Measurements from ENCODE around the gene YPEL1. TPM values are rescaled to one million over a fixed set of nuclear protein-coding genes. Genes with fewer than 3 reads are reported as not detected.

The YPEL1 gene
- total and polyA plus RNA-seq, 10 of the 15 experiments (the other 5 are each of a cell fraction or from before 2014, with no cell fraction given): 0.13 to 5.0 (median 1.6) TPM

DNA sequence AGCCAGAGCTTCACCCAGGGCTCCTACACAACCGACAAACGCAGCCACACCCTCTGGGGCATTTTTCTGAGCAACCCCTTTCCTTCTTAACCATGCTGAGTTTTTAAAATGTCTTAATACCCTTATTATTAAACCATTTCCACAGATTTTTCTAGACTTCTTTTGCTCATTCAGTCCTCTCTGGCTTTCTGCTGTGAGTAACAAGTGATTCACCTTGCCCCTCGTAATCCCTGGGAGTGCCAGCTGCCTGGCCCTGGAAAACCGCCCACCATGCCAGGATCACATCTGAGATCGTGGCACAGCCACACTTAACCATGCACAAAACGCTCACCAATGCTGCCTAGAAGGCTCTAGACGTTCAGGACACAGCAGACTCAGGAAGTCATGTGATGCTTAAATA is 25.4 kb downstream of the YPEL1 start:
- WGBS (ENCODE audit: insufficient coverage, insufficient replicate concordance, low lambda C conversion rate, missing lambda C conversion rate): 15% methylated on average over 7 of the region's 7 CpGs
- no peaks in the 10 kb centered on the region for H3K4me1 ChIP-seq (ENCODE audit: control insufficient read depth, insufficient read depth, low read length)
- ChIA-PET SMC1A (ENCODE audit: uncharacterized antibody, unreplicated experiment) (interaction anchor here (1.2 to 1.7 kb wide), 2 partner anchors 20 to 70 kb away, joined by 3 to 5 read pairs; no protein-coding TSS in a partner anchor), CTCF (interaction anchor here (0.9 to 4.6 kb wide), 3 partner anchors 9 to 243 kb away, joined by 3 to 36 read pairs (median 3); partner anchors contain the start of gene PPM1F), POLR2A (interaction anchor here (0.5 kb wide), 1 partner anchor 189 kb away, joined by 3 read pairs; no protein-coding TSS in a partner anchor), RAD21 (ENCODE audit: unreplicated experiment) (no interaction called here)
- no peaks in the 10 kb centered on the region for H3K27me3 ChIP-seq (replicated peaks in 1 of 2; ENCODE audit: control insufficient read depth in 2 of 2, insufficient read depth in 2 of 2, low read length in 1 of 2)
- no peak overlapping the region for H3K27ac ChIP-seq (ENCODE audit: control insufficient read depth, insufficient read depth)
- no peak overlapping the region for H3K9ac ChIP-seq (ENCODE audit: control insufficient read depth, insufficient read depth, low read length)
- DNase-seq (ENCODE audit: low read depth, low spot score): no peak
- H3K4me3 ChIP-seq: no peak overlapping the region
- ATAC-seq: no peak
- no peak overlapping the region for H2AFZ ChIP-seq (ENCODE audit: control insufficient read depth, low read depth, low read length)
- no peaks in the 10 kb centered on the region for H3K36me3 ChIP-seq (ENCODE audit: control insufficient read depth in 2 of 2, insufficient read depth in 2 of 2, low read length in 1 of 2)
- no peaks in the 10 kb centered on the region for H3K9me3 ChIP-seq (replicated peaks; ENCODE audit: control insufficient read depth, insufficient read depth, low read length)
- intact Hi-C loops (cut with micrococcal nuclease; ENCODE audit: unreplicated experiment) (no loop called here), in situ Hi-C loops (cut with MboI) (loop anchor here (5.0 to 25.0 kb wide), 2 partner anchors 237 to 1202 kb away; no protein-coding TSS in a partner anchor)
- H4K20me1 ChIP-seq (ENCODE audit: control insufficient read depth, insufficient read depth): no peaks in the 10 kb centered on the region
- H3K4me2 ChIP-seq (ENCODE audit: control insufficient read depth, insufficient read depth): no peak overlapping the region
- TF ChIP-seq, protein P1, sequence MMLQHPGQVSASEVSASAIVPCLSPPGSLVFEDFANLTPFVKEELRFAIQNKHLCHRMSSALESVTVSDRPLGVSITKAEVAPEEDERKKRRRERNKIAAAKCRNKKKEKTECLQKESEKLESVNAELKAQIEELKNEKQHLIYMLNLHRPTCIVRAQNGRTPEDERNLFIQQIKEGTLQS (IDR thresholded peaks at IDR 0.05; ENCODE audit: borderline replicate concordance, extremely low read depth, low read depth, low read length): no peak
- TF ChIP-seq LARP7 (IDR thresholded peaks at IDR 0.05): no peak
- no peak for TF ChIP-seq RUNX3 (IDR thresholded peaks at IDR 0.05; ENCODE audit: low read length)
- no peak for TF ChIP-seq ESRRA (IDR thresholded peaks at IDR 0.05; ENCODE audit: low read length)
- TF ChIP-seq PML (IDR thresholded peaks at IDR 0.05; ENCODE audit: low read length): no peak
- no peak for TF ChIP-seq HCFC1 (IDR thresholded peaks at IDR 0.05; ENCODE audit: low read length)
- no peak for TF ChIP-seq RBBP5 (conservative IDR thresholded peaks at IDR 0.05)
- TF ChIP-seq, protein P2, sequence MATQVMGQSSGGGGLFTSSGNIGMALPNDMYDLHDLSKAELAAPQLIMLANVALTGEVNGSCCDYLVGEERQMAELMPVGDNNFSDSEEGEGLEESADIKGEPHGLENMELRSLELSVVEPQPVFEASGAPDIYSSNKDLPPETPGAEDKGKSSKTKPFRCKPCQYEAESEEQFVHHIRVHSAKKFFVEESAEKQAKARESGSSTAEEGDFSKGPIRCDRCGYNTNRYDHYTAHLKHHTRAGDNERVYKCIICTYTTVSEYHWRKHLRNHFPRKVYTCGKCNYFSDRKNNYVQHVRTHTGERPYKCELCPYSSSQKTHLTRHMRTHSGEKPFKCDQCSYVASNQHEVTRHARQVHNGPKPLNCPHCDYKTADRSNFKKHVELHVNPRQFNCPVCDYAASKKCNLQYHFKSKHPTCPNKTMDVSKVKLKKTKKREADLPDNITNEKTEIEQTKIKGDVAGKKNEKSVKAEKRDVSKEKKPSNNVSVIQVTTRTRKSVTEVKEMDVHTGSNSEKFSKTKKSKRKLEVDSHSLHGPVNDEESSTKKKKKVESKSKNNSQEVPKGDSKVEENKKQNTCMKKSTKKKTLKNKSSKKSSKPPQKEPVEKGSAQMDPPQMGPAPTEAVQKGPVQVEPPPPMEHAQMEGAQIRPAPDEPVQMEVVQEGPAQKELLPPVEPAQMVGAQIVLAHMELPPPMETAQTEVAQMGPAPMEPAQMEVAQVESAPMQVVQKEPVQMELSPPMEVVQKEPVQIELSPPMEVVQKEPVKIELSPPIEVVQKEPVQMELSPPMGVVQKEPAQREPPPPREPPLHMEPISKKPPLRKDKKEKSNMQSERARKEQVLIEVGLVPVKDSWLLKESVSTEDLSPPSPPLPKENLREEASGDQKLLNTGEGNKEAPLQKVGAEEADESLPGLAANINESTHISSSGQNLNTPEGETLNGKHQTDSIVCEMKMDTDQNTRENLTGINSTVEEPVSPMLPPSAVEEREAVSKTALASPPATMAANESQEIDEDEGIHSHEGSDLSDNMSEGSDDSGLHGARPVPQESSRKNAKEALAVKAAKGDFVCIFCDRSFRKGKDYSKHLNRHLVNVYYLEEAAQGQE (IDR thresholded peaks at IDR 0.05; ENCODE audit: low read depth, low read length): no peak
- TF ChIP-seq MTA3 (IDR thresholded peaks at IDR 0.05; ENCODE audit: borderline replicate concordance, low read length): no peak
- no peak for TF ChIP-seq HDGF (IDR thresholded peaks at IDR 0.05)
- TF ChIP-seq, protein P3, sequence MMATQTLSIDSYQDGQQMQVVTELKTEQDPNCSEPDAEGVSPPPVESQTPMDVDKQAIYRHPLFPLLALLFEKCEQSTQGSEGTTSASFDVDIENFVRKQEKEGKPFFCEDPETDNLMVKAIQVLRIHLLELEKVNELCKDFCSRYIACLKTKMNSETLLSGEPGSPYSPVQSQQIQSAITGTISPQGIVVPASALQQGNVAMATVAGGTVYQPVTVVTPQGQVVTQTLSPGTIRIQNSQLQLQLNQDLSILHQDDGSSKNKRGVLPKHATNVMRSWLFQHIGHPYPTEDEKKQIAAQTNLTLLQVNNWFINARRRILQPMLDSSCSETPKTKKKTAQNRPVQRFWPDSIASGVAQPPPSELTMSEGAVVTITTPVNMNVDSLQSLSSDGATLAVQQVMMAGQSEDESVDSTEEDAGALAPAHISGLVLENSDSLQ (IDR thresholded peaks at IDR 0.05): no peak
- TF ChIP-seq FOXM1 (IDR thresholded peaks at IDR 0.05; ENCODE audit: low read depth, low read length): no peak
- no peak for TF ChIP-seq PAX8 (IDR thresholded peaks at IDR 0.05)
- TF ChIP-seq MYC (IDR thresholded peaks at IDR 0.05; ENCODE audit: insufficient read depth, insufficient read length, insufficient replicate concordance, low read length, severe bottlenecking): no peak
- TF ChIP-seq MEF2A (IDR thresholded peaks at IDR 0.05; ENCODE audit: insufficient read depth, low read depth, low read length): no peak
- BruUV-seq (replicated peaks): no TSS peak
- FAIRE-seq: no peak
- H3K79me2 ChIP-seq (ENCODE audit: control insufficient read depth, insufficient read depth, low read length): no peaks in the 10 kb centered on the region

Measured in GM12878 (cell line).